ENCODE data around the gene CELSR1. TPM values are rescaled to one million over a fixed set of nuclear protein-coding genes. Genes with fewer than 3 reads are reported as not detected.
"Not testable (repeated sequence)": the region's sequence is repeated elsewhere in the genome, so short reads cannot be mapped to it uniquely, and the experiment has no call there.

CELSR1 gene
- total RNA-seq, 1 donor from 2014 or later = 27.9 TPM

DNA sequence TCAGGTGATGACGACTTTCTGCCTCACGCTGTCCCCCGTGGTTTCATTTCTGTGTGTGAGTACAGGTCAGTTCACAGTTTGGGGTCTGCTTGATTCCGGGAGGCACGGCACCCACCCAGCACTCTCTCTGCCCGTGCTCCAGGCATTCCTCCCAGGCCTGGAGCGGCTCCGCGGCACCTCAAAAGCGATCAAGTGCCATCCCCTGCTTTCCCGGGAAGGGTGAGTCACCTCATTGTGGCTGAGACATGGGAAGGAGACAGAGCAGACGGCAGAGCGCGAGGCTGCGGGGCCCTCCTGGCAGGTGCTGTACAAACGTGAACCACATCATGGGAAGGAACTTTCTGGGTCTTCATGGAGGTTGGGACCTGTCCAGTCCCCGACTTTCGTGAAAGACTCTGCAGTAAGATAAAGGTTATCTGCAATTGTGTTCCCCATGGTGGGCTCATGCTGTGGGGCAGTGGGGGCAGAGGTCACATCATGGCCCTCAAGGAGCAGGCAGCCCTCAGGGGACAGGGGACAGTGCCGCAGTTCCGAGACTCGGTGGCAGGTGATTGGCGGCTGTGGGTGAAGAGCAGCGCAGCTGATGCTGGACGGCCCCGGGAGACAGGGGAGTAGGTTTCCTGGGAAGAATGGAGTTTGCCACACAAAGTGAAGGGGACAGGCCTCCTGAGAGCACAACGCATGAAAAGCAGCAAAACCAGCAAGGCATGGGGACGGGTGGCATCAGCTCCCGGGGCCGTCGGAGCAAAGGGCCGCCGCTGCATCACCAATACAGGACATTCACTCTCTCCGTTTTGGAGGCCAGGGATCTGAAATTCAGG, 65.3 kb downstream of the CELSR1 start:
- Mint-ChIP-seq H3K27ac (ENCODE audit: unreplicated experiment) (peak overlapping the region; percentile 57), H3K4me3 (ENCODE audit: unreplicated experiment) (no peak overlapping the region)
- no peak for DNase-seq (ENCODE audit: low spot score)

DNA sequence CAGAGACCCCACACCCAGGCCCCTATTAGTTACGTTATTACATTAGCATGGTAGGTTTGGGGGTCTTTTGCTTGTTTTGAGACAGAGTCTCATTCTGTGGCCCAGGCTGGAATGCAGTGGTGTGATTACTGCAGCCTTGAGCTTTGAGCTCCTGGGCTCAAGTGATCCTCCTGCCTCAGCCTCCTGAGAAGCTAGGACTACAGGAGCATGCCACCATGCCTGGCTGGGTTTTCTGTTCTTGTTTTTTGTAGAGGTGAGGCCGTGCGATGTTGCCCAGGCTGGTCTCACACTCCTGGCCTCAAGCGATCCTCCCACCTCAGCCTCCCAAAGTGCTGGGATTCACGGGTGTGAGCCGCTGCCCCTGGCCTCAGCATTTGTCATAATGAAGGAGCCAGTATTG, 66.1 kb downstream of the CELSR1 start:
- DNase-seq (ENCODE audit: low spot score); H3K4me3 Mint-ChIP-seq (ENCODE audit: unreplicated experiment): not testable (repeated sequence)
- H3K36me3 Mint-ChIP-seq (ENCODE audit: low read depth) = peaks cover 11% of the 10 kb centered on the region

More for the DNA sequence above, 65.3 kb downstream of the CELSR1 start:
- Mint-ChIP-seq H3K9me3 (ENCODE audit: low read depth) (peaks cover 10% of the 10 kb centered on the region), H3K27me3 (ENCODE audit: low read depth) (no peaks in the 10 kb centered on the region), H3K4me1 (ENCODE audit: low read depth) (peaks cover 11% of the 10 kb centered on the region), H3K36me3 (ENCODE audit: low read depth) (peaks cover 11% of the 10 kb centered on the region)
- TF ChIP-seq, protein P1, sequence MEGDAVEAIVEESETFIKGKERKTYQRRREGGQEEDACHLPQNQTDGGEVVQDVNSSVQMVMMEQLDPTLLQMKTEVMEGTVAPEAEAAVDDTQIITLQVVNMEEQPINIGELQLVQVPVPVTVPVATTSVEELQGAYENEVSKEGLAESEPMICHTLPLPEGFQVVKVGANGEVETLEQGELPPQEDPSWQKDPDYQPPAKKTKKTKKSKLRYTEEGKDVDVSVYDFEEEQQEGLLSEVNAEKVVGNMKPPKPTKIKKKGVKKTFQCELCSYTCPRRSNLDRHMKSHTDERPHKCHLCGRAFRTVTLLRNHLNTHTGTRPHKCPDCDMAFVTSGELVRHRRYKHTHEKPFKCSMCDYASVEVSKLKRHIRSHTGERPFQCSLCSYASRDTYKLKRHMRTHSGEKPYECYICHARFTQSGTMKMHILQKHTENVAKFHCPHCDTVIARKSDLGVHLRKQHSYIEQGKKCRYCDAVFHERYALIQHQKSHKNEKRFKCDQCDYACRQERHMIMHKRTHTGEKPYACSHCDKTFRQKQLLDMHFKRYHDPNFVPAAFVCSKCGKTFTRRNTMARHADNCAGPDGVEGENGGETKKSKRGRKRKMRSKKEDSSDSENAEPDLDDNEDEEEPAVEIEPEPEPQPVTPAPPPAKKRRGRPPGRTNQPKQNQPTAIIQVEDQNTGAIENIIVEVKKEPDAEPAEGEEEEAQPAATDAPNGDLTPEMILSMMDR (IDR thresholded peaks at IDR 0.05) = no peak

DNA sequence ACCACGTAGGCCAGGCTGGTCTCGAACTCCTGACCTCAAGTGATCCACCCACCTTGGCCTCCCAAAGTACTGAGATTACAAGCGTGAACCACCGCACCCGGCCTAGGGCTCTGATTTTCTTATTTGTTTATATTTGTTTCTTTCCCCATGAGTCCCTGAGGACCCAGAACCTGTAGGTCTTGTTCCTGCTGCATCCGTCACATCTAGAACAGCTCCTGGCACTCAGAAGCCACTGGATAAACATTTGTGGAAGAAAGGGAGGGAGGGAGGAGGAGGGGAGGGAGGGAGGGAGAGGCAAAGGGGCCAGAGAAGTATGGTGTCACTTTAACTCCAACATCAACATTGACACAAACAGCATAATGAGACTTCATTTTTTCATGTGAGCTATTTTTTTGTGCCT, 67.7 kb downstream of the CELSR1 start:
- no peak overlapping the region for H3K27ac Mint-ChIP-seq (ENCODE audit: unreplicated experiment)
- H3K36me3 Mint-ChIP-seq (ENCODE audit: low read depth) = peaks cover 8% of the 10 kb centered on the region
- no peaks in the 10 kb centered on the region for H3K27me3 Mint-ChIP-seq (ENCODE audit: low read depth)
- no peak overlapping the region for H3K4me3 Mint-ChIP-seq (ENCODE audit: unreplicated experiment)
- no peak for DNase-seq (ENCODE audit: low spot score)
- H3K9me3 Mint-ChIP-seq (ENCODE audit: low read depth) = peaks cover 1% of the 10 kb centered on the region
- TF ChIP-seq, protein P1 (IDR thresholded peaks at IDR 0.05) = no peak
- peaks cover 24% of the 10 kb centered on the region for H3K4me1 Mint-ChIP-seq (ENCODE audit: low read depth)

More for the DNA sequence above, 66.1 kb downstream of the CELSR1 start:
- H3K27me3 Mint-ChIP-seq (ENCODE audit: low read depth); H3K9me3 Mint-ChIP-seq (ENCODE audit: low read depth); H3K27ac Mint-ChIP-seq (ENCODE audit: unreplicated experiment): not testable (repeated sequence)
- peaks cover 11% of the 10 kb centered on the region for H3K4me1 Mint-ChIP-seq (ENCODE audit: low read depth)

DNA sequence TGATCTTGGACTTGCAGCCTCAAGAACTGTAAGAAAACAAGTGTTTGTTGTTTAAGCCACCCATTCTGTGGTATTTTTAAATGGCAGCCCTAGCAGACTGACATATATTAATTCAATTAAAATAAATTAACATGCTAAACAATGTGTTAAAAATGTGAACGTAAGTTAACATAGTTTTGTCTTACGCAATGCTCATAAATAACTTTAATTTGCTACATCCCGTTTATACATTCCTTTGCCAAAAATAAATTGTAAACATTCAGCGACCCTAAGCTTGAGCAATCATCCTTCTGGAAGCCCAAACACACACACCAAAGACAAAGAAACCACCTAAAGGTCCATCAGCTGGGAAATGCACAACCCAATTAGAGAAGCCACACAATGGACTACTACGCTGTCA, 70.4 kb downstream of the CELSR1 start:
- no peak for DNase-seq (ENCODE audit: low spot score)
- Mint-ChIP-seq H3K4me1 (ENCODE audit: low read depth) (peaks cover 30% of the 10 kb centered on the region), H3K9me3 (ENCODE audit: low read depth) (no peaks in the 10 kb centered on the region), H3K27me3 (ENCODE audit: low read depth) (no peaks in the 10 kb centered on the region), H3K36me3 (ENCODE audit: low read depth) (peaks cover 7% of the 10 kb centered on the region), H3K4me3 (ENCODE audit: unreplicated experiment) (no peak overlapping the region), H3K27ac (ENCODE audit: unreplicated experiment) (no peak overlapping the region)
- TF ChIP-seq, protein P1 (IDR thresholded peaks at IDR 0.05) = no peak

DNA sequence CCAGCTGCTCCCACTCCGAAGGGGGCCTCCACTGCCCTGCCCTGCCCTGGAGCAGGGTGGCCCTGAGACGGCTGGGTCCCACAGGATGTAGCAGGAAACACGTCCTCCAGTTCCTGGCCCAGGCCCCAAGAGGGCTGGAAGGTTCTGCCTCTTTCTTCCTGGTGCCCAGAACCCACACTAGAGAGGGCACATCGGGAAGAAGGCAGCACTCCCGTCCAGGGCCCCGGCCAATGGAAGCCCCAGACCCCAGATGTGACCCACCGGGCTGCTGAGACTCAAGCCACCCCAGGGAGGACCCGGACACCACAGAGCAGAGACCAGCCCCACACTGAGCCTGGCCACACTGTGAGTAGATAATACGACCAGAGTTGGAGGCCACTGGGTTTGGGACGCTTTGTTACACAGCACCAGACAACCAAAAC, 71.2 kb downstream of the CELSR1 start:
- H3K27ac Mint-ChIP-seq (ENCODE audit: unreplicated experiment) = peak overlapping the region; percentile 69
- peaks cover 23% of the 10 kb centered on the region for H3K4me1 Mint-ChIP-seq (ENCODE audit: low read depth)
- H3K4me3 Mint-ChIP-seq (ENCODE audit: unreplicated experiment) = no peak overlapping the region
- DNase-seq (ENCODE audit: low spot score) = no peak
- no peaks in the 10 kb centered on the region for H3K9me3 Mint-ChIP-seq (ENCODE audit: low read depth)
- H3K27me3 Mint-ChIP-seq (ENCODE audit: low read depth) = no peaks in the 10 kb centered on the region
- TF ChIP-seq, protein P1 (IDR thresholded peaks at IDR 0.05) = no peak
- H3K36me3 Mint-ChIP-seq (ENCODE audit: low read depth) = peaks cover 5% of the 10 kb centered on the region

DNA sequence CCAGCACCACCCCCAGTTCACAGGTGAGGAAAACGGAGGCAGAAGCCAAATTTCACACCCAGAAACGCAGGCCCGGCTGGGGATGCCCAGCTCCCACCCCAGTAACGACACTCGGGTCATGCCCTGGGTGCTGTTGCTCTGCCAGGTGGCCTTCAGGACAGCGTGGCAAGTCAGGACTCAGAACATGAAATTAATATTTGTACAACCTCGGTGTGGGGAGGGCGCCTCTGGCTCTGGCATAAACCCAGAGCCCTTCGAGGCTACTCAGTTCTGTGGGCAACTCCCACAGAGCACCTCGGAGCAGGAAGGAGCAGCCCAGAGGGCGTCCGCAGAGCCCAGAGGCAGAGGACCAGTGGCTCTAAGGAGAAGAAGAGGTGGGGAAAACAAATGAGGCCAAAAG, 71.6 kb downstream of the CELSR1 start:
- Mint-ChIP-seq H3K4me3 (ENCODE audit: unreplicated experiment) (no peak overlapping the region), H3K4me1 (ENCODE audit: low read depth) (peaks cover 23% of the 10 kb centered on the region), H3K27ac (ENCODE audit: unreplicated experiment) (peak overlapping the region; percentile 69), H3K27me3 (ENCODE audit: low read depth) (no peaks in the 10 kb centered on the region), H3K36me3 (ENCODE audit: low read depth) (peaks cover 5% of the 10 kb centered on the region), H3K9me3 (ENCODE audit: low read depth) (no peaks in the 10 kb centered on the region)
- TF ChIP-seq, protein P1 (IDR thresholded peaks at IDR 0.05) = no peak
- no peak for DNase-seq (ENCODE audit: low spot score)
